Neural cell (in vitro differentiated cells): Measurements from ENCODE around the gene TMEM61. TPM values are rescaled to one million over a fixed set of nuclear protein-coding genes. Genes with fewer than 3 reads are reported as not detected.
A peak's percentile ranks its signal among the peaks of the same experiment; 100 is the strongest.

Experiments
- H2AFZ ChIP-seq: fragments of 200-600, 300-800 bp; sonication (generic), shearing (Covaris generic); 2 replicates; pipeline ENCODE4 v1.6.0; 2014; ENCODE audit warnings: low read depth, mild to moderate bottlenecking, antibody characterized with exemption, low read length, moderate library complexity
- H3F3A ChIP-seq: fragments of 200-600 bp; shearing (Covaris generic); 2 replicates; pipeline ENCODE4 v1.6.1; 2016; ENCODE audit warnings: mild to moderate bottlenecking, moderate library complexity, mixed read lengths, antibody characterized with exemption, low read length; ENCODE audit not compliant: insufficient read depth, poor library complexity, severe bottlenecking
- H3K27ac ChIP-seq: fragments of 200-600, 300-800 bp; sonication (generic), shearing (Covaris generic); 2 replicates; pipeline ENCODE4 v1.5.1; 2014; ENCODE audit warnings: mild to moderate bottlenecking, low read length, moderate library complexity
- H3K27me3 ChIP-seq: fragments of 300-800, 200-600 bp; sonication (generic), shearing (Covaris generic); 2 replicates; pipeline ENCODE4 v1.6.0; 2014; ENCODE audit warnings: mild to moderate bottlenecking, low read depth, low read length, moderate library complexity; ENCODE audit not compliant: insufficient read depth
- H3K36me3 ChIP-seq: fragments of 300-800, 200-600 bp; sonication (generic), shearing (Covaris generic); 2 replicates; pipeline ENCODE4 v1.5.1; 2014; ENCODE audit warnings: mild to moderate bottlenecking, antibody characterized with exemption, low read length, moderate library complexity; ENCODE audit not compliant: insufficient read depth
- H3K4me2 ChIP-seq: fragments of 300-800, 200-600 bp; sonication (generic), shearing (Covaris generic); 2 replicates; pipeline ENCODE4 v1.6.0; 2014; ENCODE audit warnings: mild to moderate bottlenecking, low read length
- H3K4me3 ChIP-seq: fragments of 300-800, 200-600 bp; sonication (generic), shearing (Covaris generic); 2 replicates; pipeline ENCODE4 v1.5.1; 2014; ENCODE audit warnings: mild to moderate bottlenecking, low read length, moderate library complexity
- H3K79me2 ChIP-seq: fragments of 200-600 bp; shearing (Covaris generic); replicated peaks from 2 replicates; pipeline ENCODE4 v1.6.0; 2014; ENCODE audit warnings: mild to moderate bottlenecking, low read length, moderate library complexity; ENCODE audit not compliant: insufficient read depth
- H3K9ac ChIP-seq: fragments of 300-800, 200-600 bp; sonication (generic), shearing (Covaris generic); 2 replicates; pipeline ENCODE4 v1.6.1; 2016; ENCODE audit warnings: mild to moderate bottlenecking, low read length, mixed read lengths
- H3K9me2 ChIP-seq: fragments of 200-600 bp; shearing (Covaris generic); 2 replicates; pipeline ENCODE4 v1.6.1; 2016; ENCODE audit warnings: mild to moderate bottlenecking, low read length, mixed read lengths; ENCODE audit not compliant: insufficient read depth
- H3K9me3 ChIP-seq: fragments of 200-600, 300-800 bp; sonication (generic), shearing (Covaris generic); 2 replicates; pipeline ENCODE4 v1.6.1; 2016; ENCODE audit warnings: mild to moderate bottlenecking, mixed run types, low read length, moderate library complexity, mixed read lengths
- H4K20me1 ChIP-seq: fragments of 200-600 bp; shearing (Covaris generic); 2 replicates; pipeline ENCODE4 v1.6.1; 2016; ENCODE audit warnings: mild to moderate bottlenecking, mixed run types; ENCODE audit not compliant: insufficient read depth
- EP300 ChIP-seq: fragments of 450-650 bp; conservative IDR thresholded peaks from 2 replicates; pipeline ENCODE4 v1.6.1; 2014; ENCODE audit warnings: antibody characterized with exemption, mild to moderate bottlenecking, moderate library complexity; ENCODE audit not compliant: poor library complexity, severe bottlenecking
- MXI1 ChIP-seq: fragments of 450-650 bp; conservative IDR thresholded peaks from 2 replicates; pipeline ENCODE4 v1.6.1; 2014; ENCODE audit warnings: antibody characterized with exemption, mild to moderate bottlenecking; ENCODE audit not compliant: poor library complexity, severe bottlenecking
- RAD21 ChIP-seq: fragments of 450-650 bp; conservative IDR thresholded peaks from 2 replicates; pipeline ENCODE4 v1.6.1; 2014; ENCODE audit warnings: antibody characterized with exemption, mild to moderate bottlenecking, moderate library complexity
- SMC3 ChIP-seq: fragments of 450-650 bp; conservative IDR thresholded peaks from 2 replicates; pipeline ENCODE4 v1.6.1; 2014; ENCODE audit warnings: antibody characterized with exemption, mild to moderate bottlenecking, moderate library complexity; ENCODE audit not compliant: poor library complexity
- TAF1 ChIP-seq: IDR thresholded peaks from 2 replicates; pipeline ENCODE4 v1.6.1; 2012; ENCODE audit warnings: low read depth
- polyA plus RNA-seq: library from polyadenylated mRNA; depleted of rRNA; stranded (reverse); fragments of >200 nt; gene quantifications from 2 replicates; pipeline ENCODE4 v1.2.3, GENCODE V29; 2014
- TF ChIP-seq, protein P1 (sequence below): IDR thresholded peaks from 2 replicates; pipeline ENCODE4 v1.6.1; 2012; ENCODE audit warnings: borderline replicate concordance
- TF ChIP-seq, protein P2 (sequence below): fragments of 450-650 bp; IDR thresholded peaks from 2 replicates; pipeline ENCODE4 v1.5.1; 2014; ENCODE audit warnings: antibody characterized with exemption, mild to moderate bottlenecking, moderate library complexity; ENCODE audit not compliant: poor library complexity, severe bottlenecking

The TMEM61 gene
- polyA plus RNA-seq, 1 donor from 2014 or later, result not detected

DNA sequence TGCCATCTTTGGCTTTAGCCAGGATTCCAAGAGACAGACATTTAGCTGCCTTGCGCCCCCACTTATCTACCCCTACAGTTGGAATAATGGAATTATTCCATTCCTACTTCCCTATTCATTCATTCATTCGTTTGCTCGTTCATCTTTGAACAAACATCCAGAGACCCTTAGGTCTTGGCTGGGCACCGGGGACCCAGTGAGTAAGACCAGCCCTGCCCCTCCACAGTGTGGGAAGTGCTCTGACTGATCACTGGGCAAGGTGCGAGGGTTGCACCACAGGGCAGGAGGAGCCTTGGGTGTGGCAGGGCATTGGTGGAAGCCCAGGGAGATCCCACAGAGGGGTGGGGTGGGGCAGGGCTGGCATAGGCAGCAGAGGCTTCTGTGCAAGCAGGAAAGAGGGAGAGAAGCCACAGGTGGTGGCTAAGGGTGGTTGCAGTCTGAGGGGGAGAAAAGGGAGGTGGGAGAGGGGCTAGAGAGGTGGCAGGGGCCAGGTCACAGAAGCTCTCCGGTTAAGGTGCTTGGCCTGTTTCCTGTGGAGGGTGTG, 35.0 kb upstream of the TMEM61 start:
- Histone ChIP-seq H3K27ac (no peak overlapping the region), H3K27me3 (no peaks in the 10 kb centered on the region), H3F3A (no peaks in the 10 kb centered on the region), H2AFZ (no peak overlapping the region), H3K9ac (no peak overlapping the region), H3K79me2 (no peaks in the 10 kb centered on the region), H3K36me3 (no peaks in the 10 kb centered on the region), H3K4me3 (no peak overlapping the region), H3K4me2 (no peak overlapping the region), H3K9me2 (no peaks in the 10 kb centered on the region), H3K9me3 (no peaks in the 10 kb centered on the region), H4K20me1 (no peaks in the 10 kb centered on the region)
- TF ChIP-seq, protein P1, sequence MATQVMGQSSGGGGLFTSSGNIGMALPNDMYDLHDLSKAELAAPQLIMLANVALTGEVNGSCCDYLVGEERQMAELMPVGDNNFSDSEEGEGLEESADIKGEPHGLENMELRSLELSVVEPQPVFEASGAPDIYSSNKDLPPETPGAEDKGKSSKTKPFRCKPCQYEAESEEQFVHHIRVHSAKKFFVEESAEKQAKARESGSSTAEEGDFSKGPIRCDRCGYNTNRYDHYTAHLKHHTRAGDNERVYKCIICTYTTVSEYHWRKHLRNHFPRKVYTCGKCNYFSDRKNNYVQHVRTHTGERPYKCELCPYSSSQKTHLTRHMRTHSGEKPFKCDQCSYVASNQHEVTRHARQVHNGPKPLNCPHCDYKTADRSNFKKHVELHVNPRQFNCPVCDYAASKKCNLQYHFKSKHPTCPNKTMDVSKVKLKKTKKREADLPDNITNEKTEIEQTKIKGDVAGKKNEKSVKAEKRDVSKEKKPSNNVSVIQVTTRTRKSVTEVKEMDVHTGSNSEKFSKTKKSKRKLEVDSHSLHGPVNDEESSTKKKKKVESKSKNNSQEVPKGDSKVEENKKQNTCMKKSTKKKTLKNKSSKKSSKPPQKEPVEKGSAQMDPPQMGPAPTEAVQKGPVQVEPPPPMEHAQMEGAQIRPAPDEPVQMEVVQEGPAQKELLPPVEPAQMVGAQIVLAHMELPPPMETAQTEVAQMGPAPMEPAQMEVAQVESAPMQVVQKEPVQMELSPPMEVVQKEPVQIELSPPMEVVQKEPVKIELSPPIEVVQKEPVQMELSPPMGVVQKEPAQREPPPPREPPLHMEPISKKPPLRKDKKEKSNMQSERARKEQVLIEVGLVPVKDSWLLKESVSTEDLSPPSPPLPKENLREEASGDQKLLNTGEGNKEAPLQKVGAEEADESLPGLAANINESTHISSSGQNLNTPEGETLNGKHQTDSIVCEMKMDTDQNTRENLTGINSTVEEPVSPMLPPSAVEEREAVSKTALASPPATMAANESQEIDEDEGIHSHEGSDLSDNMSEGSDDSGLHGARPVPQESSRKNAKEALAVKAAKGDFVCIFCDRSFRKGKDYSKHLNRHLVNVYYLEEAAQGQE, result no peak
- peak; percentile 4 for TF ChIP-seq RAD21
- no peak for TF ChIP-seq SMC3
- no peak for TF ChIP-seq TAF1
- TF ChIP-seq, protein P2, sequence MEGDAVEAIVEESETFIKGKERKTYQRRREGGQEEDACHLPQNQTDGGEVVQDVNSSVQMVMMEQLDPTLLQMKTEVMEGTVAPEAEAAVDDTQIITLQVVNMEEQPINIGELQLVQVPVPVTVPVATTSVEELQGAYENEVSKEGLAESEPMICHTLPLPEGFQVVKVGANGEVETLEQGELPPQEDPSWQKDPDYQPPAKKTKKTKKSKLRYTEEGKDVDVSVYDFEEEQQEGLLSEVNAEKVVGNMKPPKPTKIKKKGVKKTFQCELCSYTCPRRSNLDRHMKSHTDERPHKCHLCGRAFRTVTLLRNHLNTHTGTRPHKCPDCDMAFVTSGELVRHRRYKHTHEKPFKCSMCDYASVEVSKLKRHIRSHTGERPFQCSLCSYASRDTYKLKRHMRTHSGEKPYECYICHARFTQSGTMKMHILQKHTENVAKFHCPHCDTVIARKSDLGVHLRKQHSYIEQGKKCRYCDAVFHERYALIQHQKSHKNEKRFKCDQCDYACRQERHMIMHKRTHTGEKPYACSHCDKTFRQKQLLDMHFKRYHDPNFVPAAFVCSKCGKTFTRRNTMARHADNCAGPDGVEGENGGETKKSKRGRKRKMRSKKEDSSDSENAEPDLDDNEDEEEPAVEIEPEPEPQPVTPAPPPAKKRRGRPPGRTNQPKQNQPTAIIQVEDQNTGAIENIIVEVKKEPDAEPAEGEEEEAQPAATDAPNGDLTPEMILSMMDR, result peak; percentile 33
- TF ChIP-seq EP300, result no peak

DNA sequence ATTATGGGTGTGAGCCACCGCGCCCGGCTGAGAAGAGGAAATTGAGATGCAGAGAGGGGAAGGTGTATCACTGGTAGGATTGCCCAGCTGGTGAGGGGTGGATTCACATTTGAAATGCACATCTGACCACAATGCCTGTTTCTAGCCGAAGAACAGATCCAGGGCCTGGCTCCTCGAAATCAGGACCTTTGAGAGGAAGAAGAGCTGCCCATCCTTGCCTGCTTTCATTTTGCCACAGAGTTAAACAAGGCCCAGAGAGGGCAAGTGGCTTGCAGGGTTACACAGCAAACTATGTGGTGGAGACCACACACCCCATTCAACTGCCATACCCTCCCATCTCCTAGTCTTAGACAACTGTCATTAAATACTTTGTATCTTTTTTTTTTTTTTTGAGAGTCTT, 32.9 kb upstream of the TMEM61 start:
- TF ChIP-seq MXI1 (no peak), EP300 (no peak), TAF1 (no peak), SMC3 (no peak)
- TF ChIP-seq, protein P2, result no peak
- TF ChIP-seq, protein P1, result no peak
- Histone ChIP-seq H3K4me3 (no peak overlapping the region), H3K27me3 (no peaks in the 10 kb centered on the region), H3K9me2 (no peaks in the 10 kb centered on the region), H3K27ac (no peak overlapping the region), H3K4me2 (no peak overlapping the region), H4K20me1 (no peaks in the 10 kb centered on the region), H3K79me2 (no peaks in the 10 kb centered on the region), H3F3A (no peaks in the 10 kb centered on the region), H3K9ac (no peak overlapping the region), H3K9me3 (no peaks in the 10 kb centered on the region), H3K36me3 (no peaks in the 10 kb centered on the region), H2AFZ (no peak overlapping the region)
